Upper lobe of right lung (tissue), 1 donor: ENCODE measurements around the gene CASP3. TPM values are rescaled to one million over a fixed set of nuclear protein-coding genes. Genes with fewer than 3 reads are reported as not detected.

Experiments
- ATAC-seq: fragments of 200-7000 bp; cut with Tn5 transposase; one replicate; pipeline ENCODE4 v1.9.1; 2020; ENCODE audit warnings: mild to moderate bottlenecking, moderate library complexity
- DNase-seq: peaks from one replicate; pipeline ENCODE4 v3.0.0-alpha.2; 2020
- H3K27ac ChIP-seq: fragments of 200-600 bp; one replicate; pipeline ENCODE4 v1.8.0; 2022
- H3K27me3 ChIP-seq: fragments of 200-600 bp; one replicate; pipeline ENCODE4 v1.8.0; 2022; ENCODE audit warnings: mild to moderate bottlenecking
- H3K36me3 ChIP-seq: fragments of 200-600 bp; one replicate; pipeline ENCODE4 v1.8.0; 2022
- H3K4me1 ChIP-seq: fragments of 200-600 bp; one replicate; pipeline ENCODE4 v1.8.0; 2022
- H3K4me3 ChIP-seq: fragments of 200-600 bp; one replicate; pipeline ENCODE4 v1.8.0; 2022; ENCODE audit warnings: mild to moderate bottlenecking
- H3K9me3 ChIP-seq: fragments of 200-600 bp; one replicate; pipeline ENCODE4 v1.8.0; 2022
- CTCF ChIP-seq: fragments of 200-600 bp; IDR thresholded peaks from one replicate; pipeline ENCODE4 v1.8.0; 2022; ENCODE audit warnings: antibody characterized with exemption
- intact Hi-C: fragments of 100-400 bp; cut with DNase I; formaldehyde crosslinking; loops from one replicate; pipeline ENCODE4 v1.11.0; 2022
- total RNA-seq: library from RNA; stranded (reverse); fragmentation: NEBNext Ultra II Directional; extraction: Animal tissue kit (Norgen Biotek cat#: 25700); gene quantifications from one replicate; pipeline ENCODE4 v1.2.1, GENCODE V29; 2021
- donor health status: DM: no; HTN: yes; CAD: no; lungs with severe emphysema.

Gene CASP3
- total RNA-seq, 1 donor from 2014 or later, result 17.5 TPM

GRCh38 chr4:184675821-184676492, 26.7 kb upstream of the CASP3 start:
- no peak for TF ChIP-seq CTCF
- DNase-seq (no peak), ATAC-seq (no peak)
- Histone ChIP-seq H3K4me1 (peaks cover 5% of the 10 kb centered on the region), H3K9me3 (no peaks in the 10 kb centered on the region), H3K27ac (no peak overlapping the region), H3K27me3 (no peaks in the 10 kb centered on the region), H3K36me3 (peaks cover 10% of the 10 kb centered on the region), H3K4me3 (no peak overlapping the region)
- intact Hi-C loops, result no loop called here

GRCh38 chr4:184675018-184675417, 25.8 kb upstream of the CASP3 start:
- Histone ChIP-seq H3K36me3 (peaks cover 10% of the 10 kb centered on the region), H3K4me3 (no peak overlapping the region), H3K4me1 (no peaks in the 10 kb centered on the region), H3K27ac (no peak overlapping the region), H3K27me3 (no peaks in the 10 kb centered on the region), H3K9me3 (no peaks in the 10 kb centered on the region)
- DNase-seq, result no peak
- TF ChIP-seq CTCF, result no peak
- no peak for ATAC-seq
- intact Hi-C loops, result no loop called here

- TF ChIP-seq CTCF, result no peak
- H3K36me3 ChIP-seq, result peaks cover 10% of the 10 kb centered on the region
- H3K4me3 ChIP-seq, result no peak overlapping the region
- DNase-seq (no peak), ATAC-seq (no peak)
- H3K27me3 ChIP-seq, result no peaks in the 10 kb centered on the region
- no peaks in the 10 kb centered on the region for H3K4me1 ChIP-seq
- no peak overlapping the region for H3K27ac ChIP-seq
- intact Hi-C loops, result no loop called here
- H3K9me3 ChIP-seq, result no peaks in the 10 kb centered on the region
These were observed 24.8 kb upstream of the CASP3 start for GRCh38 chr4:184674011-184674410.

GRCh38 chr4:184672741-184673140, 23.5 kb upstream of the CASP3 start:
- H3K9me3 ChIP-seq, result no peaks in the 10 kb centered on the region
- TF ChIP-seq CTCF, result no peak
- DNase-seq, result no peak
- H3K27me3 ChIP-seq, result no peaks in the 10 kb centered on the region
- H3K27ac ChIP-seq, result no peak overlapping the region
- H3K36me3 ChIP-seq, result peaks cover 20% of the 10 kb centered on the region
- peaks cover 6% of the 10 kb centered on the region for H3K4me1 ChIP-seq
- intact Hi-C loops, result no loop called here
- H3K4me3 ChIP-seq, result no peak overlapping the region
- no peak for ATAC-seq

GRCh38 chr4:184671101-184671500, 21.9 kb upstream of the CASP3 start:
- Histone ChIP-seq H3K4me3 (no peak overlapping the region), H3K27ac (no peak overlapping the region), H3K4me1 (peaks cover 6% of the 10 kb centered on the region), H3K36me3 (peaks cover 25% of the 10 kb centered on the region), H3K27me3 (no peaks in the 10 kb centered on the region), H3K9me3 (no peaks in the 10 kb centered on the region)
- intact Hi-C loops, result no loop called here
- DNase-seq (no peak), ATAC-seq (no peak)
- no peak for TF ChIP-seq CTCF

GRCh38 chr4:184669251-184669650, 20.0 kb upstream of the CASP3 start:
- no peak for DNase-seq
- no peak for ATAC-seq
- peaks cover 6% of the 10 kb centered on the region for H3K4me1 ChIP-seq
- H3K4me3 ChIP-seq, result no peak overlapping the region
- no peaks in the 10 kb centered on the region for H3K27me3 ChIP-seq
- no peak for TF ChIP-seq CTCF
- intact Hi-C loops, result no loop called here
- H3K27ac ChIP-seq, result no peak overlapping the region
- H3K9me3 ChIP-seq, result no peaks in the 10 kb centered on the region
- peaks cover 28% of the 10 kb centered on the region for H3K36me3 ChIP-seq
